Vagina (tissue), 2 donors: ENCODE measurements around the gene ERC2.

Experiments
- CTCF ChIP-seq, 3 experiments: fragments of 450-650 bp in 2 of 3; fragments of 200-600 bp in 1 of 3; sonication (generic) in 1 of 3; IDR thresholded peaks; one replicate each; pipeline ENCODE4 v1.5.1; 2017 to 2019; ENCODE audit warnings: antibody characterized with exemption in 3 of 3, mild to moderate bottlenecking in 2 of 3, moderate library complexity in 2 of 3
- POLR2A ChIP-seq, 2 donors: fragments of 450-650 bp; IDR thresholded peaks; one replicate each; pipeline ENCODE4 v1.6.1; 2017; ENCODE audit warnings: antibody characterized with exemption in 2 of 2, mild to moderate bottlenecking in 2 of 2, moderate library complexity in 2 of 2
- POLR2AphosphoS5 ChIP-seq, 2 donors: sonication (generic); formaldehyde crosslinking; IDR thresholded peaks; one replicate each; pipeline ENCODE4 v1.9.0; 2017; ENCODE audit warnings: antibody characterized with exemption in 2 of 2, mild to moderate bottlenecking in 2 of 2, low read depth in 1 of 2; ENCODE audit not compliant: insufficient read depth in 1 of 2

GRCh38 chr3:55718074-55718473 is 750.2 kb downstream of the ERC2 start:
- TF ChIP-seq CTCF (IDR thresholded peaks at IDR 0.05) (no peak), POLR2A (IDR thresholded peaks at IDR 0.05) (no peak), POLR2AphosphoS5 (IDR thresholded peaks at IDR 0.05; ENCODE audit: insufficient read depth in 1 of 2, low read depth in 1 of 2) (no peak)
